Fibroblast of lung (primary cell): ENCODE results near the gene PDE4D. TPM values are rescaled to one million over a fixed set of nuclear protein-coding genes. Genes with fewer than 3 reads are reported as not detected.

ENCODE experiments used
- DNase-seq, 2 donors: peaks; one replicate each; pipeline versions ENCODE4 v3.0.0 to v3.0.0-alpha.2; 2010; ENCODE audit warnings: low read depth in 2 of 2
- H2AFZ ChIP-seq: 2 replicates; pipeline ENCODE4 v1.5.1; 2012; ENCODE audit warnings: low read length, control low read depth, inconsistent platforms
- H3K27ac ChIP-seq: 2 replicates; pipeline ENCODE4 v1.5.1; 2011; ENCODE audit warnings: low read length, control low read depth; ENCODE audit not compliant: insufficient read depth
- H3K27me3 ChIP-seq: 2 replicates; pipeline ENCODE4 v1.5.1; 2011; ENCODE audit warnings: mild to moderate bottlenecking, low read length; ENCODE audit not compliant: control insufficient read depth, insufficient read depth
- H3K36me3 ChIP-seq: 2 replicates; pipeline ENCODE4 v1.5.1; 2011; ENCODE audit warnings: low read length; ENCODE audit not compliant: control insufficient read depth, insufficient read depth
- H3K4me1 ChIP-seq: 2 replicates; pipeline ENCODE4 v1.5.1; 2011; ENCODE audit warnings: low read length; ENCODE audit not compliant: control insufficient read depth, insufficient read depth; ENCODE audit errors: extremely low read depth
- H3K4me2 ChIP-seq: 2 replicates; pipeline ENCODE4 v1.5.1; 2011; ENCODE audit warnings: low read length, control low read depth; ENCODE audit not compliant: insufficient read depth; ENCODE audit errors: extremely low read depth
- H3K4me3 ChIP-seq, 4 experiments: fragments of 200-600 bp in 1 of 4; sonication (generic) in 1 of 4; replicated peaks in 1 of 4; 2 replicates each; pipeline ENCODE4 v1.5.1; 2011 to 2016; ENCODE audit warnings: low read length in 4 of 4, low read depth in 3 of 4, mild to moderate bottlenecking in 3 of 4, control low read depth in 2 of 4, inconsistent platforms in 1 of 4, mixed read lengths in 1 of 4; ENCODE audit not compliant: insufficient read depth in 1 of 4; ENCODE audit errors: control extremely low read depth in 1 of 4
- H3K79me2 ChIP-seq: 2 replicates; pipeline ENCODE4 v1.5.1; 2012; ENCODE audit warnings: mild to moderate bottlenecking, low read length, inconsistent platforms; ENCODE audit not compliant: control insufficient read depth, insufficient read depth
- H3K9ac ChIP-seq: 2 replicates; pipeline ENCODE4 v1.5.1; 2011; ENCODE audit warnings: mild to moderate bottlenecking, low read length, control low read depth; ENCODE audit not compliant: insufficient read depth
- H3K9me3 ChIP-seq: 2 replicates; pipeline ENCODE4 v1.5.1; 2012; ENCODE audit warnings: low read depth, low read length; ENCODE audit not compliant: control insufficient read depth, insufficient read depth
- H4K20me1 ChIP-seq: 2 replicates; pipeline ENCODE4 v1.5.1; 2011; ENCODE audit warnings: low read length; ENCODE audit not compliant: control insufficient read depth, insufficient read depth; ENCODE audit errors: extremely low read depth
- EZH2 ChIP-seq: IDR thresholded peaks from 2 replicates; pipeline ENCODE4 v1.5.1; 2012; ENCODE audit warnings: low read length, control low read depth, mild to moderate bottlenecking; ENCODE audit errors: missing control alignments
- polyA plus RNA-seq, 2 donors: library from polyadenylated mRNA; depleted of rRNA in 1 of 2; stranded (reverse) in 1 of 2; unstranded in 1 of 2; fragments of >200 nt; gene quantifications; 2 replicates each; pipeline ENCODE4 v1.2.1, GENCODE V29; 2011 to 2012; ENCODE audit warnings: missing spikeins in 1 of 2
- total RNA-seq: library from RNA; depleted of rRNA; stranded (reverse); fragments of >200 nt; gene quantifications from 2 replicates; pipeline ENCODE4 v1.2.1, GENCODE V29; 2014
- TF ChIP-seq, protein P1 (sequence below), 2 donors: IDR thresholded peaks in 1 of 2; conservative IDR thresholded peaks in 1 of 2; 1 replicate in 1 of 2; 2 replicates in 1 of 2; pipeline ENCODE4 v1.5.1; 2011 to 2012; ENCODE audit warnings: low read length in 2 of 2, control low read depth in 1 of 2, inconsistent platforms in 1 of 2, low read depth in 1 of 2, mild to moderate bottlenecking in 1 of 2

Gene PDE4D
- total and polyA plus RNA-seq, 2 donors (not counting 1 experiment from before 2014, with no cell fraction given) = 2.1 to 8.3 TPM

DNA sequence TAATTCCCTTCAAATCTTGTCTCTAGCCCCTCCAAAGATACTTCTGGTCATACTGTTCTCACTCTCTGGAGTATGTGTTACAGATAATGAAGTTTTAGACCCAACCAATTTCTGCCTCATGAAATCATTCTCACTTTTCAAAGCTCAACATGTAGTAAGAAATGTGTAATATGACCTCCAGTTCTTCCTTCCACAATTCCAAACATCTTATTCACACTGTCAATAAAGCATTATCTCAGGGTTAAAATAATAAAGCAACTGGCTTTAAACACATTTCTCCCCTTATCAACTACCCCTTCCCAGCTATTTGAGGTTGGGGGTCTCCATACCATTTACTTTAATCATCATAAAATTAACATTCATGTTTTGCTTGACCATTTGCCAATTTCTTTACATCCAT lies 656.5 kb downstream of the PDE4D start:
- Histone ChIP-seq H2AFZ (no peak overlapping the region), H3K27ac (no peak overlapping the region), H3K79me2 (no peaks in the 10 kb centered on the region), H4K20me1 (no peaks in the 10 kb centered on the region), H3K36me3 (no peaks in the 10 kb centered on the region), H3K9ac (no peak overlapping the region), H3K4me2 (no peak overlapping the region), H3K4me1 (no peaks in the 10 kb centered on the region), H3K4me3 (no peak overlapping the region), H3K9me3 (no peaks in the 10 kb centered on the region), H3K27me3 (no peaks in the 10 kb centered on the region)
- TF ChIP-seq, protein P1, sequence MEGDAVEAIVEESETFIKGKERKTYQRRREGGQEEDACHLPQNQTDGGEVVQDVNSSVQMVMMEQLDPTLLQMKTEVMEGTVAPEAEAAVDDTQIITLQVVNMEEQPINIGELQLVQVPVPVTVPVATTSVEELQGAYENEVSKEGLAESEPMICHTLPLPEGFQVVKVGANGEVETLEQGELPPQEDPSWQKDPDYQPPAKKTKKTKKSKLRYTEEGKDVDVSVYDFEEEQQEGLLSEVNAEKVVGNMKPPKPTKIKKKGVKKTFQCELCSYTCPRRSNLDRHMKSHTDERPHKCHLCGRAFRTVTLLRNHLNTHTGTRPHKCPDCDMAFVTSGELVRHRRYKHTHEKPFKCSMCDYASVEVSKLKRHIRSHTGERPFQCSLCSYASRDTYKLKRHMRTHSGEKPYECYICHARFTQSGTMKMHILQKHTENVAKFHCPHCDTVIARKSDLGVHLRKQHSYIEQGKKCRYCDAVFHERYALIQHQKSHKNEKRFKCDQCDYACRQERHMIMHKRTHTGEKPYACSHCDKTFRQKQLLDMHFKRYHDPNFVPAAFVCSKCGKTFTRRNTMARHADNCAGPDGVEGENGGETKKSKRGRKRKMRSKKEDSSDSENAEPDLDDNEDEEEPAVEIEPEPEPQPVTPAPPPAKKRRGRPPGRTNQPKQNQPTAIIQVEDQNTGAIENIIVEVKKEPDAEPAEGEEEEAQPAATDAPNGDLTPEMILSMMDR (conservative IDR thresholded peaks at IDR 0.05 in 1 of 2, IDR thresholded peaks at IDR 0.05 in 1 of 2; ENCODE audit: low read depth in 1 of 2, low read length in 2 of 2) = no peak
- no peak for TF ChIP-seq EZH2
- peak; percentile 20 to 65 for DNase-seq

- H3K27ac ChIP-seq = no peak overlapping the region
- H3K27me3 ChIP-seq = no peaks in the 10 kb centered on the region
- H3K36me3 ChIP-seq = no peaks in the 10 kb centered on the region
- H3K9ac ChIP-seq = no peak overlapping the region
- no peak overlapping the region for H3K4me2 ChIP-seq
- no peaks in the 10 kb centered on the region for H3K9me3 ChIP-seq
- H3K4me3 ChIP-seq = no peak overlapping the region
- TF ChIP-seq, protein P1 (conservative IDR thresholded peaks at IDR 0.05 in 1 of 2, IDR thresholded peaks at IDR 0.05 in 1 of 2; ENCODE audit: low read depth in 1 of 2, low read length in 2 of 2) = no peak
- TF ChIP-seq EZH2 = no peak
- H3K4me1 ChIP-seq = no peaks in the 10 kb centered on the region
- H3K79me2 ChIP-seq = no peaks in the 10 kb centered on the region
- no peak for DNase-seq
- H4K20me1 ChIP-seq = no peaks in the 10 kb centered on the region
- no peak overlapping the region for H2AFZ ChIP-seq
These were observed 657.1 kb downstream of the PDE4D start for GRCh38 chr5:59236448-59236847.

DNA sequence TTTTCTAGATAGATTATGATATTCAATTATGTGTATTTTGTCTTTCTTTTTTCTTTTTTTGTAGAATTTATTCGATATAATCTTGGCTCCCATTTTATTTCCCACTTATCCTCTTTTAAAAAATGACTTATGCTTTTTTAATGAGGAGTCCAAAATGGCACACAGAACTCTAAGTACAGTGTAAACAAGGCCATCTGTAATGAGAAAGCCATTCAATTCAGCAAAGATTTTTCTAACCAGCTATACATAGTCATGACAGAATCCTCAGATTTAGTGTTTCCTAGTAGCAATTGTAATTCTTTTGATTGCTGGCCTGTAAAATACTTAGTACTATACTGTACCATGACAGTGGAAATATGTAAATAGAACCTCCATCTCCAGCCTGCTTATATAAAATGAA lies 659.3 kb downstream of the PDE4D start:
- Histone ChIP-seq H3K9ac (no peak overlapping the region), H3K4me3 (no peak overlapping the region)
- TF ChIP-seq, protein P1 (conservative IDR thresholded peaks at IDR 0.05 in 1 of 2, IDR thresholded peaks at IDR 0.05 in 1 of 2; ENCODE audit: low read depth in 1 of 2, low read length in 2 of 2) = no peak
- no peak for TF ChIP-seq EZH2

More for the DNA sequence above, 659.3 kb downstream of the PDE4D start:
- Histone ChIP-seq H4K20me1 (no peaks in the 10 kb centered on the region), H3K4me2 (no peak overlapping the region), H3K36me3 (no peaks in the 10 kb centered on the region), H3K27ac (no peak overlapping the region), H3K27me3 (no peaks in the 10 kb centered on the region), H3K4me1 (no peaks in the 10 kb centered on the region), H2AFZ (no peak overlapping the region), H3K9me3 (no peaks in the 10 kb centered on the region), H3K79me2 (no peaks in the 10 kb centered on the region)
- DNase-seq = no peak
